Testis (tissue), 2 donors: Measurements from ENCODE around the gene HSPBP1.

Source experiments
- CTCF ChIP-seq, 3 experiments: fragments of 450-650 bp in 2 of 3; fragments of 200-600 bp in 1 of 3; sonication (generic) in 1 of 3; IDR thresholded peaks; one replicate each; pipeline ENCODE4 v1.5.1; 2016 to 2019; ENCODE audit warnings: antibody characterized with exemption in 3 of 3, mild to moderate bottlenecking in 2 of 3, moderate library complexity in 1 of 3
- POLR2A ChIP-seq: fragments of 450-650 bp; IDR thresholded peaks from one replicate; pipeline ENCODE4 v1.6.1; 2017; ENCODE audit warnings: antibody characterized with exemption, mild to moderate bottlenecking, moderate library complexity

- TF ChIP-seq CTCF (IDR thresholded peaks at IDR 0.05), result no peak
- no peak for TF ChIP-seq POLR2A
Measured at GRCh38 chr19:55289117-55289796, 9.3 kb upstream of the HSPBP1 start.
